Testis (tissue), 2 donors: ENCODE data around the gene P2RY8.

Source experiments
- CTCF ChIP-seq, 3 experiments: fragments of 450-650 bp in 2 of 3; fragments of 200-600 bp in 1 of 3; sonication (generic) in 1 of 3; IDR thresholded peaks; one replicate each; pipeline ENCODE4 v1.5.1; 2016 to 2019; ENCODE audit warnings: antibody characterized with exemption in 3 of 3, mild to moderate bottlenecking in 2 of 3, moderate library complexity in 1 of 3
- POLR2A ChIP-seq: fragments of 450-650 bp; IDR thresholded peaks from one replicate; pipeline ENCODE4 v1.6.1; 2017; ENCODE audit warnings: antibody characterized with exemption, mild to moderate bottlenecking, moderate library complexity

- TF ChIP-seq CTCF (IDR thresholded peaks at IDR 0.05), result no peak
- no peak for TF ChIP-seq POLR2A
Observed at GRCh38 chrX:1416327-1416784, 120.6 kb downstream of the P2RY8 start.
